SK-N-SH treated with all-trans-retinoic acid at 6 μM for 48 hours (cell line): ENCODE results near the gene FBLN5.

Experiments
- ATAC-seq: fragments of 200-7000 bp; cut with Tn5 transposase; 3 replicates; pipeline ENCODE4 v1.9.1; 2020; ENCODE audit warnings: mild to moderate bottlenecking, moderate library complexity
- ARNTL ChIP-seq: fragments of 450-650 bp; formaldehyde crosslinking; IDR thresholded peaks from 2 replicates; pipeline ENCODE4 v1.5.0; 2020; ENCODE audit warnings: low read depth, mild to moderate bottlenecking, moderate library complexity, borderline replicate concordance
- BACH2 ChIP-seq: fragments of 250-450 bp; sonication (Bioruptor Pico); IDR thresholded peaks from 2 replicates; pipeline ENCODE4 v1.9.0; 2021; ENCODE audit warnings: mild to moderate bottlenecking, borderline replicate concordance
- CSDC2 ChIP-seq: fragments of 250-450 bp; sonication (Bioruptor Pico); IDR thresholded peaks from 2 replicates; pipeline ENCODE4 v1.5.0; 2020; ENCODE audit warnings: mild to moderate bottlenecking, moderate library complexity
- CSRNP3 ChIP-seq: fragments of 250-450 bp; sonication (Bioruptor Pico); IDR thresholded peaks from 2 replicates; pipeline ENCODE4 v1.5.1; 2021; ENCODE audit warnings: mild to moderate bottlenecking, moderate library complexity
- ESRRG ChIP-seq: fragments of 250-450 bp; sonication (Bioruptor Pico); IDR thresholded peaks from 2 replicates; pipeline ENCODE4 v1.6.1; 2021; ENCODE audit warnings: mild to moderate bottlenecking
- GLIS3 ChIP-seq: fragments of 250-450 bp; sonication (Bioruptor Pico); IDR thresholded peaks from 2 replicates; pipeline ENCODE4 v1.5.0; 2020; ENCODE audit warnings: mild to moderate bottlenecking, moderate library complexity
- ISL1 ChIP-seq: fragments of 250-450 bp; sonication (Bioruptor Pico); IDR thresholded peaks from 2 replicates; pipeline ENCODE4 v2.1.2; 2022; ENCODE audit warnings: mild to moderate bottlenecking, moderate library complexity
- PATZ1 ChIP-seq: fragments of 250-450 bp; sonication (Bioruptor Pico); IDR thresholded peaks from 2 replicates; pipeline ENCODE4 v1.8.0; 2020; ENCODE audit warnings: mild to moderate bottlenecking, moderate library complexity, borderline replicate concordance
- RARB ChIP-seq: fragments of 250-450 bp; sonication (Bioruptor Pico); IDR thresholded peaks from 2 replicates; pipeline ENCODE4 v1.8.0; 2021; ENCODE audit warnings: mild to moderate bottlenecking, moderate library complexity
- SNAI2 ChIP-seq: fragments of 250-450 bp; sonication (Bioruptor Pico); IDR thresholded peaks from 2 replicates; pipeline ENCODE4 v1.5.0; 2020; ENCODE audit warnings: mild to moderate bottlenecking, moderate library complexity
- TCF4 ChIP-seq: fragments of 250-450 bp; sonication (Bioruptor Pico); IDR thresholded peaks from 2 replicates; pipeline ENCODE4 v1.8.0; 2021; ENCODE audit warnings: mild to moderate bottlenecking, moderate library complexity, borderline replicate concordance
- TOX ChIP-seq: fragments of 250-450 bp; sonication (Bioruptor Pico); IDR thresholded peaks from 2 replicates; pipeline ENCODE4 v1.8.0; 2021; ENCODE audit warnings: mild to moderate bottlenecking, moderate library complexity, borderline replicate concordance
- TSHZ2 ChIP-seq: fragments of 250-450 bp; sonication (Bioruptor Pico); IDR thresholded peaks from 2 replicates; pipeline ENCODE4 v1.5.0; 2020; ENCODE audit warnings: mild to moderate bottlenecking, moderate library complexity
- ZC3H10 ChIP-seq: fragments of 250-450 bp; sonication (Bioruptor Pico); IDR thresholded peaks from 2 replicates; pipeline ENCODE4 v1.5.1; 2021; ENCODE audit warnings: mild to moderate bottlenecking, moderate library complexity
- ZFP3 ChIP-seq: fragments of 250-450 bp; sonication (Bioruptor Pico); IDR thresholded peaks from 2 replicates; pipeline ENCODE4 v1.5.0; 2020; ENCODE audit warnings: mild to moderate bottlenecking, moderate library complexity
- ZFP30 ChIP-seq: fragments of 450-650 bp; formaldehyde crosslinking; IDR thresholded peaks from 2 replicates; pipeline ENCODE4 v1.5.0; 2022; ENCODE audit warnings: mild to moderate bottlenecking, moderate library complexity
- ZNF565 ChIP-seq: fragments of 450-650 bp; formaldehyde crosslinking; conservative IDR thresholded peaks from 2 replicates; pipeline ENCODE4 v1.5.0; 2020; ENCODE audit warnings: low read depth, mild to moderate bottlenecking, moderate library complexity
- ZNF70 ChIP-seq: fragments of 450-650 bp; formaldehyde crosslinking; IDR thresholded peaks from 2 replicates; pipeline ENCODE4 v1.5.0; 2020; ENCODE audit warnings: mild to moderate bottlenecking, moderate library complexity
- ZNF8 ChIP-seq: fragments of 450-650 bp; formaldehyde crosslinking; IDR thresholded peaks from 2 replicates; pipeline ENCODE4 v1.5.0; 2020; ENCODE audit warnings: mild to moderate bottlenecking, moderate library complexity

Gene FBLN5

GRCh38 chr14:91888641-91889476 is 58.6 kb downstream of the FBLN5 start:
- no peak for ATAC-seq
- TF ChIP-seq GLIS3 (CRISPR knock-in tag) = no peak
- TF ChIP-seq ZFP30 (CRISPR knock-in tag) = no peak
- no peak for TF ChIP-seq BACH2 (CRISPR knock-in tag)

- TF ChIP-seq GLIS3 (CRISPR knock-in tag) = no peak
- TF ChIP-seq TOX (CRISPR knock-in tag) = no peak
- TF ChIP-seq RARB (CRISPR knock-in tag) = no peak
- no peak for TF ChIP-seq ISL1 (CRISPR knock-in tag)
- TF ChIP-seq CSDC2 (CRISPR knock-in tag) = no peak
- no peak for ATAC-seq
Observed at GRCh38 chr14:91886961-91887360, 60.5 kb downstream of the FBLN5 start.

GRCh38 chr14:91885839-91886238 is 61.7 kb downstream of the FBLN5 start:
- TF ChIP-seq BACH2 (CRISPR knock-in tag) = no peak
- no peak for TF ChIP-seq ESRRG
- no peak for TF ChIP-seq CSDC2 (CRISPR knock-in tag)
- no peak for TF ChIP-seq ZNF70 (CRISPR knock-in tag)
- no peak for TF ChIP-seq ARNTL (CRISPR knock-in tag)
- no peak for TF ChIP-seq ZC3H10 (CRISPR knock-in tag)
- no peak for TF ChIP-seq ZFP30 (CRISPR knock-in tag)
- no peak for TF ChIP-seq ZNF565 (CRISPR knock-in tag)
- TF ChIP-seq TCF4 (CRISPR knock-in tag) = no peak
- TF ChIP-seq GLIS3 (CRISPR knock-in tag) = no peak
- TF ChIP-seq RARB (CRISPR knock-in tag) = no peak
- no peak for TF ChIP-seq TSHZ2 (CRISPR knock-in tag)
- TF ChIP-seq CSRNP3 (CRISPR knock-in tag) = no peak
- TF ChIP-seq ZNF8 (CRISPR knock-in tag) = no peak
- TF ChIP-seq TOX (CRISPR knock-in tag) = no peak
- no peak for ATAC-seq

- ATAC-seq = no peak
- TF ChIP-seq ZFP30 (CRISPR knock-in tag) (no peak), CSRNP3 (CRISPR knock-in tag) (no peak), ZFP3 (no peak), ZNF8 (CRISPR knock-in tag) (no peak), SNAI2 (no peak), ARNTL (CRISPR knock-in tag) (no peak), PATZ1 (CRISPR knock-in tag) (no peak)
Observed at GRCh38 chr14:91885113-91885712, 62.3 kb downstream of the FBLN5 start.
